ENCODE measurements around the gene FRMD4B. TPM values are rescaled to one million over a fixed set of nuclear protein-coding genes. Genes with fewer than 3 reads are reported as not detected.

The FRMD4B gene
- total RNA-seq, 1 donor from 2014 or later, result 37.4 TPM

DNA sequence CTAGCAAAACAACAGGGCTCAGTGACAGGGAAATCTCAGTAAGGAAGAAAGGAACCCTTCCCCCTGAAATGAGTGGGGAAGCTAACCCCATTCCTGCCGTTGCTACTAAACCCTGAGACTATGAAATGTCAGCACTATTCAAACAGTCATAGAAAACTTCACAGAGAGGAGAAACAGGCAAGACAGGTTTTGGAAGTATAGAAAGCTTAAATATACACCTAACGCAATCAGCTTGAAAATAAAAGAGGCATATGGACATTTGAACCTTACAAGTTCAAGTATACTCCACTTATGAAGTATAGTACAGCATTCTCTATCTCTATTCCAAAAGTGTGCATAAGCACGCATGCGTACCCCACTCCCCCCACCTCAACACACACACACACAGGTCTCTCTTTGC lies 17.6 kb upstream of the FRMD4B start:
- no peaks in the 10 kb centered on the region for H3K9me3 Mint-ChIP-seq
- no peaks in the 10 kb centered on the region for H3K27me3 Mint-ChIP-seq
- no peak for DNase-seq (ENCODE audit: extremely low spot score, unreplicated experiment)
- peak overlapping the region; percentile 67 for H3K4me3 Mint-ChIP-seq
- H3K36me3 Mint-ChIP-seq, result no peaks in the 10 kb centered on the region
- H3K4me1 Mint-ChIP-seq (ENCODE audit: unreplicated experiment), result peaks cover 6% of the 10 kb centered on the region
- TF ChIP-seq, protein P1, sequence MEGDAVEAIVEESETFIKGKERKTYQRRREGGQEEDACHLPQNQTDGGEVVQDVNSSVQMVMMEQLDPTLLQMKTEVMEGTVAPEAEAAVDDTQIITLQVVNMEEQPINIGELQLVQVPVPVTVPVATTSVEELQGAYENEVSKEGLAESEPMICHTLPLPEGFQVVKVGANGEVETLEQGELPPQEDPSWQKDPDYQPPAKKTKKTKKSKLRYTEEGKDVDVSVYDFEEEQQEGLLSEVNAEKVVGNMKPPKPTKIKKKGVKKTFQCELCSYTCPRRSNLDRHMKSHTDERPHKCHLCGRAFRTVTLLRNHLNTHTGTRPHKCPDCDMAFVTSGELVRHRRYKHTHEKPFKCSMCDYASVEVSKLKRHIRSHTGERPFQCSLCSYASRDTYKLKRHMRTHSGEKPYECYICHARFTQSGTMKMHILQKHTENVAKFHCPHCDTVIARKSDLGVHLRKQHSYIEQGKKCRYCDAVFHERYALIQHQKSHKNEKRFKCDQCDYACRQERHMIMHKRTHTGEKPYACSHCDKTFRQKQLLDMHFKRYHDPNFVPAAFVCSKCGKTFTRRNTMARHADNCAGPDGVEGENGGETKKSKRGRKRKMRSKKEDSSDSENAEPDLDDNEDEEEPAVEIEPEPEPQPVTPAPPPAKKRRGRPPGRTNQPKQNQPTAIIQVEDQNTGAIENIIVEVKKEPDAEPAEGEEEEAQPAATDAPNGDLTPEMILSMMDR (conservative IDR thresholded peaks at IDR 0.05), result no peak
- H3K27ac Mint-ChIP-seq, result peak overlapping the region; percentile 91

DNA sequence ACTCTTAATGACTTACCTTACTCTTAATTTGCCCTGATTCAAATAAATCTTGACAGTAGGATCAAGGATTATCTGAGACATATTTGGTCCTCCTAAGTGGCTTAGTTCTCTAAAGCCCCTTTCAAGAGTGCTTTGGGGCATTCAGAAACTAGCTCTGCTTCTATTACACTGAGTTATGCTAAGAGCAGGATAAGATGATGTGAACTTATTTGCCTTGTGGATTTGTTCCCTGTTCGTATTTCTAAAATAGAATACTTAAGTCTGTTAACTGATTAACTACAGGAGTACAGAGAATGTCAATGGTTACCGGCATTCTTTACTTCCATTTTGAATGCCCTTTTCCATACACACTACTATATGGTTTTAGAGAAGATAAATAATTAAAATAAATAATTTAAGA lies 14.8 kb upstream of the FRMD4B start:
- H3K36me3 Mint-ChIP-seq, result no peaks in the 10 kb centered on the region
- H3K9me3 Mint-ChIP-seq, result no peaks in the 10 kb centered on the region
- H3K4me1 Mint-ChIP-seq (ENCODE audit: unreplicated experiment), result peaks cover 6% of the 10 kb centered on the region
- H3K4me3 Mint-ChIP-seq, result no peak overlapping the region
- no peak overlapping the region for H3K27ac Mint-ChIP-seq
- TF ChIP-seq, protein P1 (conservative IDR thresholded peaks at IDR 0.05), result no peak
- H3K27me3 Mint-ChIP-seq, result no peaks in the 10 kb centered on the region
- DNase-seq (ENCODE audit: extremely low spot score, unreplicated experiment), result no peak

DNA sequence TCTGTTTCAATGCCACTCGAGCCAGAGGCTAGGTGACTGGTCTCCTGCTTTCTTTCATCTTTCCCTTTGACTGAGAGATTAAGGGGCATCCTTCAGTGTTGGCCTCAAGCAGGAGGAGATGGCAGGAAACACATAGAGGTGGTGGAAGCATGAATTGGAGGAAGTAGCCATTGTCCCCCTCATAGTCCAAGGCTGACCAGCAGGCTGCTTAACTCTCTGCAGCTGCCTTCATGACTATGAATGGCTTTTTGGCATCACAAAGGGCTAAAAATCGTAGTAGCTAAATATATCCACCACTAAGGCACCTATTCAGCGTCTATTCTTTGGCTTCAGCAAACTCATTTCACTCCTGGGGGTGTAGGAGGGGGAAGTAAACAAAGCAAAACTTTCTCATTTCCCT lies 7.0 kb upstream of the FRMD4B start:
- H3K27ac Mint-ChIP-seq, result no peak overlapping the region

DNA sequence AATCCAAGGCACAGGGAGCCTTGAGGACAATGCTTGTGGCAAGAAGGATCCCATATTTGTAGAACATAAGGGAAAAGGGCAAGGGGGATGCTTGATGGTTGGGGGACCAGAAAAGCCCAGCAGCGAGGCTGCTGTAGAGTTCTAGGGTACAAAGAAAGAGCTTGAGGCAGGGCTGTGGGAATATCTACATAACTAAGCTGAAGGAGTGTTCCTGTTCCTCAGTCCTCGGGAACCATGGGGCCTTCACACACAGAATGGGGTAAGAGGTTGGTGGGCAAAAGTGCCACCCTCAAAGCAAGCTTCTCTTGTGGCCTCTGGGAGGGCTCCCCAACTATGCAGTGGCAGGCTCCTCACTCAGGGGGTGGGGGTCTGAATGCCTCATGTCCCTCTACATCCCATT lies 6.5 kb upstream of the FRMD4B start:
- peaks cover 12% of the 10 kb centered on the region for H3K4me1 Mint-ChIP-seq (ENCODE audit: unreplicated experiment)
- DNase-seq (ENCODE audit: extremely low spot score, unreplicated experiment), result no peak
- peaks cover 12% of the 10 kb centered on the region for H3K27me3 Mint-ChIP-seq
- no peaks in the 10 kb centered on the region for H3K36me3 Mint-ChIP-seq
- TF ChIP-seq, protein P1 (conservative IDR thresholded peaks at IDR 0.05), result no peak
- no peaks in the 10 kb centered on the region for H3K9me3 Mint-ChIP-seq
- H3K4me3 Mint-ChIP-seq, result no peak overlapping the region
- no peak overlapping the region for H3K27ac Mint-ChIP-seq

More for the DNA sequence above, 7.0 kb upstream of the FRMD4B start:
- Mint-ChIP-seq H3K4me3 (no peak overlapping the region), H3K4me1 (ENCODE audit: unreplicated experiment) (peaks cover 12% of the 10 kb centered on the region), H3K9me3 (no peaks in the 10 kb centered on the region), H3K36me3 (no peaks in the 10 kb centered on the region), H3K27me3 (peaks cover 8% of the 10 kb centered on the region)
- TF ChIP-seq, protein P1 (conservative IDR thresholded peaks at IDR 0.05), result no peak
- no peak for DNase-seq (ENCODE audit: extremely low spot score, unreplicated experiment)

DNA sequence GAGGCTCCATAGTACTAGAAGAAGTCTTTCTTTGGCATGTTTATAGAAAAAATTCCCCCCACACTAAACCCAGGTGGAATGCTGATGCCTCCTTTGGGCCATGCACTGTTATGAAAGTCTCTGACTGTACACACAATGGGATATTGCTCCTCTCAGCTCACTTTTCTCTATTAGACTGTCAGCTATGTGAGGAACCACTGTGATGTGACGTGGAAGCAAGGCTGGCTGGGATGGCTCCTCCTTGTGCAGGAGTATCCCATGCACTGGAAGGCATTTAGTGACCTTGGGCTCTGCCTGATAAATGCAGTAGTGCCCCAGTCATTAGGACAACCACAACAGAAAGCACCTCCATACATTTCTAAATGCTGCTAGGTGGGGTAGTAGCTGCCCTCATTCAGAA lies 5.7 kb upstream of the FRMD4B start:
- Mint-ChIP-seq H3K4me1 (ENCODE audit: unreplicated experiment) (peaks cover 13% of the 10 kb centered on the region), H3K27ac (no peak overlapping the region), H3K4me3 (no peak overlapping the region), H3K36me3 (no peaks in the 10 kb centered on the region), H3K9me3 (no peaks in the 10 kb centered on the region), H3K27me3 (peaks cover 20% of the 10 kb centered on the region)
- TF ChIP-seq, protein P1 (conservative IDR thresholded peaks at IDR 0.05), result no peak
- DNase-seq (ENCODE audit: extremely low spot score, unreplicated experiment), result no peak

DNA sequence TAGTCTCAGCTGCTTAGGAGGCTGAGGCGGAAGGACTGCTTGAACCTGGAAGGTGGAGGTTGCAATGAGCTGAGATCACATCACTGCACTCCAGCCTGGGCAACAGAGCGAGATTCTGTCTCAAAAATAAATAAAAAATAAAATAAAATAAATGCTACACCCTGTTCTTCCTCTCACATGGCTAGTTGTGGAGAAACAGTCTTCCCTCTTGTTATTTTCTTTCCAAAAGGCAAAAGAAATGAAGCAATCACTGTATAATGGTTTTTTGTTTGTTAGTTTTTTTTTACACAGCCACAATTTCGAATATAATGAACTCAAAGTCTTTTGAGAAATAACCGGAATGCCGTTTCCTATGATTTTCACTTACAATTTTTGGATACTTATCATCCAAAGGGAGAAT lies 4.9 kb upstream of the FRMD4B start:
- H3K36me3 Mint-ChIP-seq, result no peaks in the 10 kb centered on the region
- no peak for DNase-seq (ENCODE audit: extremely low spot score, unreplicated experiment)
- H3K27me3 Mint-ChIP-seq, result peaks cover 25% of the 10 kb centered on the region
- no peak overlapping the region for H3K27ac Mint-ChIP-seq
- no peaks in the 10 kb centered on the region for H3K9me3 Mint-ChIP-seq
- H3K4me1 Mint-ChIP-seq (ENCODE audit: unreplicated experiment), result peaks cover 17% of the 10 kb centered on the region
- TF ChIP-seq, protein P1 (conservative IDR thresholded peaks at IDR 0.05), result no peak
- H3K4me3 Mint-ChIP-seq, result no peak overlapping the region

All from type B pancreatic cell (in vitro differentiated cells).